SK-N-SH treated with all-trans-retinoic acid at 6 μM for 48 hours (cell line): ENCODE results near the gene LGMN.

Experiments used
- ATAC-seq: fragments of 200-7000 bp; cut with Tn5 transposase; 3 replicates; pipeline ENCODE4 v1.9.1; 2020; ENCODE audit warnings: mild to moderate bottlenecking, moderate library complexity
- ARNTL ChIP-seq: fragments of 450-650 bp; formaldehyde crosslinking; IDR thresholded peaks from 2 replicates; pipeline ENCODE4 v1.5.0; 2020; ENCODE audit warnings: low read depth, mild to moderate bottlenecking, moderate library complexity, borderline replicate concordance
- ESRRG ChIP-seq: fragments of 250-450 bp; sonication (Bioruptor Pico); IDR thresholded peaks from 2 replicates; pipeline ENCODE4 v1.6.1; 2021; ENCODE audit warnings: mild to moderate bottlenecking
- GLIS3 ChIP-seq: fragments of 250-450 bp; sonication (Bioruptor Pico); IDR thresholded peaks from 2 replicates; pipeline ENCODE4 v1.5.0; 2020; ENCODE audit warnings: mild to moderate bottlenecking, moderate library complexity
- OSR1 ChIP-seq: fragments of 250-450 bp; sonication (Bioruptor Pico); IDR thresholded peaks from 2 replicates; pipeline ENCODE4 v1.8.0; 2022; ENCODE audit warnings: moderate library complexity, mild to moderate bottlenecking, inconsistent platforms
- PATZ1 ChIP-seq: fragments of 250-450 bp; sonication (Bioruptor Pico); IDR thresholded peaks from 2 replicates; pipeline ENCODE4 v1.8.0; 2020; ENCODE audit warnings: mild to moderate bottlenecking, moderate library complexity, borderline replicate concordance
- POU6F1 ChIP-seq: fragments of 250-450 bp; sonication (Bioruptor Pico); IDR thresholded peaks from 2 replicates; pipeline ENCODE4 v1.8.0; 2021; ENCODE audit warnings: low read depth, mild to moderate bottlenecking, moderate library complexity, borderline replicate concordance
- SNAI2 ChIP-seq: fragments of 250-450 bp; sonication (Bioruptor Pico); IDR thresholded peaks from 2 replicates; pipeline ENCODE4 v1.5.0; 2020; ENCODE audit warnings: mild to moderate bottlenecking, moderate library complexity
- TCF4 ChIP-seq: fragments of 250-450 bp; sonication (Bioruptor Pico); IDR thresholded peaks from 2 replicates; pipeline ENCODE4 v1.8.0; 2021; ENCODE audit warnings: mild to moderate bottlenecking, moderate library complexity, borderline replicate concordance
- TSHZ2 ChIP-seq: fragments of 250-450 bp; sonication (Bioruptor Pico); IDR thresholded peaks from 2 replicates; pipeline ENCODE4 v1.5.0; 2020; ENCODE audit warnings: mild to moderate bottlenecking, moderate library complexity
- ZFP3 ChIP-seq: fragments of 250-450 bp; sonication (Bioruptor Pico); IDR thresholded peaks from 2 replicates; pipeline ENCODE4 v1.5.0; 2020; ENCODE audit warnings: mild to moderate bottlenecking, moderate library complexity
- ZFP30 ChIP-seq: fragments of 450-650 bp; formaldehyde crosslinking; IDR thresholded peaks from 2 replicates; pipeline ENCODE4 v1.5.0; 2022; ENCODE audit warnings: mild to moderate bottlenecking, moderate library complexity
- ZNF565 ChIP-seq: fragments of 450-650 bp; formaldehyde crosslinking; conservative IDR thresholded peaks from 2 replicates; pipeline ENCODE4 v1.5.0; 2020; ENCODE audit warnings: low read depth, mild to moderate bottlenecking, moderate library complexity
- ZNF8 ChIP-seq: fragments of 450-650 bp; formaldehyde crosslinking; IDR thresholded peaks from 2 replicates; pipeline ENCODE4 v1.5.0; 2020; ENCODE audit warnings: mild to moderate bottlenecking, moderate library complexity

The LGMN gene

GRCh38 chr14:92654239-92654901 is 94.1 kb downstream of the LGMN start:
- TF ChIP-seq GLIS3 (CRISPR knock-in tag): no peak
- no peak for TF ChIP-seq POU6F1 (CRISPR knock-in tag)
- TF ChIP-seq OSR1 (CRISPR knock-in tag): no peak
- no peak for TF ChIP-seq PATZ1 (CRISPR knock-in tag)
- TF ChIP-seq ZFP3 (CRISPR knock-in tag): no peak
- TF ChIP-seq TCF4 (CRISPR knock-in tag): no peak
- TF ChIP-seq TSHZ2: no peak
- no peak for TF ChIP-seq SNAI2 (CRISPR knock-in tag)
- no peak for TF ChIP-seq ZNF8 (CRISPR knock-in tag)
- TF ChIP-seq ZFP30 (CRISPR knock-in tag): no peak
- no peak for TF ChIP-seq ZNF565 (CRISPR knock-in tag)
- no peak for TF ChIP-seq ARNTL (CRISPR knock-in tag)
- TF ChIP-seq ESRRG (CRISPR knock-in tag): no peak
- TF ChIP-seq, all 23 proteins: peak for 0
- no peak for ATAC-seq
